Lung (tissue), 14 donors: ENCODE data around the gene NBPF12. TPM values are rescaled to one million over a fixed set of nuclear protein-coding genes. Genes with fewer than 3 reads are reported as not detected.
"Not testable (repeated sequence)": the region's sequence is repeated elsewhere in the genome, so short reads cannot be mapped to it uniquely, and the experiment has no call there.

Source experiments
- ATAC-seq: fragments of 200-7000 bp; cut with Tn5 transposase; one replicate; pipeline ENCODE4 v1.9.1; 2020; ENCODE audit warnings: moderate number of reproducible peaks; ENCODE audit not compliant: insufficient read depth, low FRiP score
- DNase-seq, 3 donors: peaks; one replicate each; pipeline ENCODE4 v3.0.0-alpha.2; 2013 to 2017
- H3K27ac ChIP-seq, 2 donors: one replicate each; pipeline ENCODE4 v1.5.1; 2013; ENCODE audit warnings: mild to moderate bottlenecking in 2 of 2, moderate library complexity in 2 of 2, control low read depth in 1 of 2, inconsistent platforms in 1 of 2, low read depth in 1 of 2, low read length in 1 of 2
- H3K27me3 ChIP-seq, 3 donors: one replicate each; pipeline ENCODE4 v1.5.1; 2013; ENCODE audit warnings: low read length in 2 of 3; ENCODE audit not compliant: control insufficient read depth in 3 of 3, insufficient read depth in 3 of 3
- H3K36me3 ChIP-seq, 4 donors: one replicate each; pipeline ENCODE4 v1.5.1; 2013; ENCODE audit warnings: low read length in 4 of 4, mild to moderate bottlenecking in 1 of 4, moderate library complexity in 1 of 4; ENCODE audit not compliant: control insufficient read depth in 4 of 4, insufficient read depth in 4 of 4
- H3K4me1 ChIP-seq, 5 donors: one replicate each; pipeline ENCODE4 v1.5.1; 2013; ENCODE audit warnings: low read length in 5 of 5, mild to moderate bottlenecking in 2 of 5, moderate library complexity in 1 of 5; ENCODE audit not compliant: control insufficient read depth in 5 of 5, insufficient read depth in 5 of 5
- H3K4me3 ChIP-seq: one replicate; pipeline ENCODE4 v1.5.1; 2013; ENCODE audit warnings: mild to moderate bottlenecking, control low read depth, moderate library complexity
- H3K9ac ChIP-seq, 2 donors: one replicate each; pipeline ENCODE4 v1.5.1; 2013; ENCODE audit warnings: low read length in 2 of 2, control low read depth in 1 of 2; ENCODE audit not compliant: insufficient read depth in 1 of 2
- H3K9me3 ChIP-seq, 4 donors: one replicate each; pipeline ENCODE4 v1.5.1; 2013; ENCODE audit warnings: low read length in 3 of 4, mild to moderate bottlenecking in 1 of 4, moderate library complexity in 1 of 4; ENCODE audit not compliant: control insufficient read depth in 4 of 4, insufficient read depth in 3 of 4
- WGBS, 2 donors: extraction: QIAGEN DNeasy Blood & Tissue Kit; methylation state at CpG; one replicate each; pipeline ENCODE4 v1.1.7; 2013; 5-methylcytosine and 5-hydroxymethylcytosine counted together
- long read RNA-seq, 5 donors: transcript quantifications; one replicate each; lab custom pipeline, GENCODE V29; 2026
- polyA plus RNA-seq, 2 donors: library from polyadenylated mRNA; stranded (reverse); fragments of 200-250 nt; gene quantifications; one replicate each; pipeline ENCODE4 v1.2.1, GENCODE V29; 2013
- total RNA-seq, 2 donors: library from RNA; depleted of rRNA in 1 of 2; stranded (reverse); fragments of >200 nt in 1 of 2; gene quantifications; one replicate each; pipeline ENCODE4 v1.2.1, GENCODE V29; 2014 to 2021
- donor health status: Bipolar disorder and iron deficiency.
- donor health status: healthy.
- donor health status: DM: yes; HTN: yes; CAD: no.

The NBPF12 gene, protein sequence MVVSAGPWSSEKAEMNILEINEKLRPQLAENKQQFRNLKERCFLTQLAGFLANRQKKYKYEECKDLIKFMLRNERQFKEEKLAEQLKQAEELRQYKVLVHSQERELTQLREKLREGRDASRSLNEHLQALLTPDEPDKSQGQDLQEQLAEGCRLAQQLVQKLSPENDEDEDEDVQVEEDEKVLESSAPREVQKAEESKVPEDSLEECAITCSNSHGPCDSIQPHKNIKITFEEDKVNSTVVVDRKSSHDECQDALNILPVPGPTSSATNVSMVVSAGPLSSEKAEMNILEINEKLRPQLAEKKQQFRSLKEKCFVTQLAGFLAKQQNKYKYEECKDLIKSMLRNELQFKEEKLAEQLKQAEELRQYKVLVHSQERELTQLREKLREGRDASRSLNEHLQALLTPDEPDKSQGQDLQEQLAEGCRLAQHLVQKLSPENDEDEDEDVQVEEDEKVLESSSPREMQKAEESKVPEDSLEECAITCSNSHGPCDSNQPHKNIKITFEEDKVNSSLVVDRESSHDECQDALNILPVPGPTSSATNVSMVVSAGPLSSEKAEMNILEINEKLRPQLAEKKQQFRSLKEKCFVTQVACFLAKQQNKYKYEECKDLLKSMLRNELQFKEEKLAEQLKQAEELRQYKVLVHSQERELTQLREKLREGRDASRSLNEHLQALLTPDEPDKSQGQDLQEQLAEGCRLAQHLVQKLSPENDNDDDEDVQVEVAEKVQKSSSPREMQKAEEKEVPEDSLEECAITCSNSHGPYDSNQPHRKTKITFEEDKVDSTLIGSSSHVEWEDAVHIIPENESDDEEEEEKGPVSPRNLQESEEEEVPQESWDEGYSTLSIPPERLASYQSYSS (N-terminal part only)
- total RNA-seq: 10 to 100 TPM in 1 of 2 donors, 1 to 10 TPM in 1; 9.8 to 17.0 TPM
- 1 to 10 TPM; 6.1 to 6.9 TPM for polyA plus RNA-seq
- long read RNA-seq, donor 1: 0 reads
- long read RNA-seq, donor 2, partial matches to known transcripts: 6 of 6 reads
- long read RNA-seq, donor 2, other reads (novel, unspliced or antisense): 0 of 6 reads
- long read RNA-seq, donor 3: 0 reads
- long read RNA-seq, donor 4, partial matches to known transcripts: 11 of 11 reads
- long read RNA-seq, donor 4, other reads (novel, unspliced or antisense): 0 of 11 reads
- long read RNA-seq, donor 5, partial matches to known transcripts: 8 of 8 reads
- long read RNA-seq, donor 5, other reads (novel, unspliced or antisense): 0 of 8 reads

DNA sequence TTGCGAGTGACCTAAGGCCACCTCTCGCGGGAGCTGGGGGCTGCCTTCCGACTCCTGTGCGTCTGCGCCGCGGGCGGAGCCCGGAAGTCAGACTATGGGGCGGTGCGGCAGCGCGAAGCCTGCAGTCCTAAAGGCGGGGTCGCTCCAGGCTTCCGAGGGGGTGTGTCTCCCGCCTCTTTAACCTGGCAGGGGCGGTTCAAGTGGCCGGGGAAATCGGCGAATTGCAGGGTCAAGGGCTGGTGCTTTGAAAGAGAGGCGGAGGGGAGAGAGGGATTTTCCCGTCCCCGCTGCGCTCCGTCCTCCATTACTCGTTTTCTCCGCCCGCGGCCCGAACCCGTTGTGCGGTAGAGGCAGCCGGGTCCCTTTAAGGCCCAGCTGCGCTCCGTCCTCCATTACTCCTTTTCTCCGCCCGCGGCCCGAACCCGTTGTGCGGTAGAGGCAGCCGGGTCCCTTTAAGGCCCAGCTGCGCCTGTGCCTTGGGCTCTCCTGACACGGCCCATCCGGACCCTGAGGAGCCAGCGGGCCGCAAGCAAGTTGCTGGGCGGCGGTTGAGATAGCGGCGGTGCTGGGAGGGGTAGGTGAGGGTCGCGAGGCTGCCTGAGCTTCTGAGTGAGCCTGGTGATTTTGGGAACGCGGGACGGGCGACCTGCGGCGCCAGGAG, at the start of gene NBPF12:
Gene NBPF12 (plus strand): TSS at position 83 of the 661 bp plus-strand sequence. CDS start 21,820 bp downstream, outside the sequence.
- Histone ChIP-seq H3K27ac (peak within 1 kb of the TSS; percentile 84 to 92), H3K4me3 (peak within 1 kb of the TSS; percentile 73)
- WGBS, 2 donors: 0% methylated on average over 48 to 56 of the region's 61 CpGs

DNA sequence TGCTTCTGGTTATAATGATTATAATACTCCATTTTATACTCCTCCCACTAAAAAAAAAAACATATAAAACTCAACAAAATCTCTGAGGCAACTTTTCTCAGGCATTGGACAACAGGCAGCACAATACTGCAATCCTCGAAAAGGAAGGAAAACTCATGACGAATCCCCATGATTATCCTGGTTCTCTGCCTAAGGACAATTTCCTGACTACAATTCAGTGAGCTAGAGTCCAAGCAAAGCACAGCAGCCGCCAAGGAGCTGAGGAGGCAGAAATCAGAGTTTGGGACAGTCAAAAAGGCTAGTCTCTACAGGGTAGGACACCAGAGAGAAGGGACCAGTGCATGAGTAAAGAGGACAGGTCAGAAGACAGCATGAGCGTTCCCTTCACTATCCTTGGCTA, 46.8 kb upstream of the NBPF12 start:
- H3K4me3 ChIP-seq, H3K9me3 ChIP-seq, ATAC-seq, H3K4me1 ChIP-seq, H3K9ac ChIP-seq, DNase-seq, H3K27me3 ChIP-seq, H3K36me3 ChIP-seq, H3K27ac ChIP-seq: not testable (repeated sequence)
- 91 to 100% methylated on average over 1 of the region's 4 CpGs for WGBS, 2 donors

More for the DNA sequence above, at the start of gene NBPF12:
- not testable (repeated sequence) for H3K9me3 ChIP-seq, H3K27me3 ChIP-seq, H3K4me1 ChIP-seq, H3K36me3 ChIP-seq
- ATAC-seq: peak; percentile 95
- DNase-seq: peak; percentile 90 to 92 (median 90)
- H3K9ac ChIP-seq: peak within 1 kb of the TSS in 1 of 2 donors; percentile 25

DNA sequence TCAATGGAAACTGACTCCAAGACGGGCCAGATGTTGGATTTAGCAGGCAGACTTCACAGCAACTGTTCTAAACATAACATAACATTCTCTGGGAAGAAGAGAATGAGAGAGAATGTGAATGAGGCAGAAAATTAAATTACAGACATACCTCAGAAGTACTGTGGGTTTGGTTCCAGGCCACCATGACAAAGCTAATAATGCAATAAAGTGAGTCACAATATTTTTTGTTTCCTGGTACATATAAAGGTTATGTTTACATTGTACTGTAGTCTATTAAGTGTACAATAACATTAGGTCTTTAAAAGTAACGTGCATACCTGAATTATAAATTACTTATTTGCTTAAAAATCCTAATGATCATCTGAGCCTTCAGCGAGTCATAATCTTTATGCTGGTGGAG, 45.8 kb upstream of the NBPF12 start:
- not testable (repeated sequence) for H3K4me3 ChIP-seq, H3K9me3 ChIP-seq, H3K27me3 ChIP-seq, DNase-seq, H3K4me1 ChIP-seq, H3K9ac ChIP-seq, ATAC-seq, H3K36me3 ChIP-seq, H3K27ac ChIP-seq
- 90 to 93% methylated on average over 1 to 2 of the region's 3 CpGs for WGBS, 2 donors

DNA sequence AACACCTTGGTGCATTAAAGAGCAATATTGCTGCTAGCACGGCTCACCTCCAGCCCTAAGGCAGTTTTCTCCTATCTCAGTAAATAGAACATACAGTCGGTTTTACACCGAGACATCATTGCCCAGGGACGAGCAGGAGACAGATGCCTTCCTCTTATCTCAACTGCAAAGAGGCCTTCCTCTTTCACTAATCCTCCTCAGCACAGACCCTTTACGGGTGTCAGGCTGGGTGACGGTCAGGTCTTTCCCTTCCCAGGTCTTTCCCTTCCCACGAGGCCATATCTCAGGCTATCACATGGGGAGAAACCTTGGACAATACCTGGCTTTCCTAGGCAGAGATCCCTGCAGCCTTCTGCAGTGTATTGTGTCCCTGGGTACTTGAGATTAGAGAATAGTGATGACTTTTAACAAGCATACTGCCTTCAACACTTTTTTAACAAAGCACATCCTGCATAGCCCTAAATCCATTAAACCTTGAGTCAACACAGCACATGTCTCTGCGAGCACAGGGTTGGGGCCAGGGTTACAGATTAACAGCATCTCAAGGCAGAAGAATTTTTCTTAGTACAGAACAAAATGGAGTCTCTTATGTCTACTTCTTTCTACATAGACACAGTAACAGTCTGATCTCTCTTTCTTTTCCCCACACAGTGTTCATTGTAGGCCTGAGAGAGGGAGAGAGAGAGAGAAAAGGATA, 30.4 kb upstream of the NBPF12 start:
- not testable (repeated sequence) for H3K27ac ChIP-seq, H3K4me1 ChIP-seq, H3K9ac ChIP-seq, ATAC-seq, DNase-seq, H3K27me3 ChIP-seq, H3K9me3 ChIP-seq, H3K4me3 ChIP-seq, H3K36me3 ChIP-seq
- WGBS, 2 donors: 54 to 85% methylated on average over 4 to 7 of the region's 8 CpGs

DNA sequence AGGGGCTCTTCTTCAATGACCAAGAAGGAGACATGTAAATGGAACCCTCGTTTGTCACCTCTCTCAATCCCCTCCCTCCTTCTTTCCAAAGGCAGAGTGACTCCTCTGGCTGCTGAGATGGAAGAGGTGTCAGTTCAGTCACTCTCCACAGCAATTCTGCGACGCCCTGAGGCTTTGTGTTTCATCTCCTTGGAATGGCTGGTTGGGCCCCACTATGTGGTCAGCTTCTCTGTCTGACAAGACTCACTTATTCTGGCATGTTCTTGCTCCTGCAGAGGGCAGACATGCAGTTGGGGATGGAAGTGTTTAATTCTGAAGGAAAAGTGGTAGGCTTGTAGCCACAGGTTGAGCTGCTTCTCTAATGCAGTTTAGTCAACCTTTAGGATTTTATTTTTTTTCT, 25.1 kb upstream of the NBPF12 start:
- peak in 1 of 3 donors; percentile 0 for DNase-seq
- not testable (repeated sequence) for H3K27ac ChIP-seq, H3K27me3 ChIP-seq, H3K9me3 ChIP-seq, H3K4me1 ChIP-seq, H3K36me3 ChIP-seq, H3K9ac ChIP-seq, ATAC-seq, H3K4me3 ChIP-seq
- WGBS, 2 donors: 59 to 61% methylated on average over 3 of the region's 3 CpGs

DNA sequence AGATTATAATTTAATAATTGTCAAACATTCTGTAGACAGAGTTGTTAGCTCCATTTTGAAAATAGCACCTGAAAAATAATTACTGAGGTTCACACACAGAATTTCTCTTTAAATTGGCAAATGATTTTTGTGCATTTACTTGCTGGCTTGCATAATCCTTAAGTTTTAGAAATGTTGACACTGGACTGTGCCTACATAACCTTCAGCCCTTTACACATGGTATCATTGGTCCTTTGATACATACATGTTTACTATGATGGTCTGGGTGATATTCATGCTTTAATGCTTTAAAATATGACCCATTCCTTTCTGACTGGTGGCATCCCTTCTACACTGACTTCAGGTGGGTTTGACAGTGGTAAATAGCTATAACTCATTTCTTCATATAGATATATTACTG, 17.3 kb upstream of the NBPF12 start:
- DNase-seq, H3K36me3 ChIP-seq, H3K4me3 ChIP-seq, H3K27me3 ChIP-seq, ATAC-seq, H3K9ac ChIP-seq, H3K27ac ChIP-seq, H3K4me1 ChIP-seq, H3K9me3 ChIP-seq: not testable (repeated sequence)

DNA sequence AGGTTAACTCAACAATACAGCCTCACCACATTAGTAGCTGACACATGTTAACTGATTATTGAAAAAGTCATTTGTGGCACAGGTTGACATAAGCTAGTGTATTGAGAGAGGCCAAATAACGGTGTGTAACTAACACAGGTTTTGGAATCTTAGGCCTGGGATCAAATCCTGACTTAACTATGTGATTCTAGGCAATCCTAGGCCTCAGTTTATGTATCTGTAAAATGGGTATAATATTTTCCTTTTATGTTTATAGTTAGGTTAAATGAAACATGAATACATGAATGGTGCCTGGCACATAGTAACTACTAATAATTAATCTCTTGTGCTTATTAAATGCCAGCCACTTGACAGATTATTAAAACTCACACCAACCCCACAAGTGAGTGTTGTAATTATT, 15.5 kb upstream of the NBPF12 start:
- not testable (repeated sequence) for H3K27ac ChIP-seq, H3K9ac ChIP-seq, H3K4me1 ChIP-seq, H3K36me3 ChIP-seq, H3K4me3 ChIP-seq, H3K27me3 ChIP-seq, H3K9me3 ChIP-seq, DNase-seq, ATAC-seq
- 82 to 100% methylated on average over 1 of the region's 1 CpG for WGBS, 2 donors
